Body of pancreas (tissue), 4 donors: ENCODE results near the gene PTPRM. TPM values are rescaled to one million over a fixed set of nuclear protein-coding genes. Genes with fewer than 3 reads are reported as not detected.

Source experiments
- ATAC-seq: fragments of 150-250 bp; one replicate; pipeline ENCODE4 v1.9.1; 2016
- DNase-seq, 4 donors: peaks; one replicate each; pipeline ENCODE4 v3.0.0-alpha.2; 2019
- H3K27ac ChIP-seq, 4 donors: fragments of 200-600 bp; sonication (generic); 1 replicate in 3 of 4; 2 replicates in 1 of 4; pipeline versions ENCODE4 v1.5.1 to v1.6.1; 2016 to 2019; ENCODE audit warnings: mild to moderate bottlenecking in 1 of 4, mixed read lengths in 1 of 4, moderate library complexity in 1 of 4
- H3K27me3 ChIP-seq, 2 donors: fragments of 200-600 bp; sonication (generic); one replicate each; pipeline ENCODE4 v1.6.0; 2016; ENCODE audit warnings: mild to moderate bottlenecking in 1 of 2
- H3K36me3 ChIP-seq, 2 donors: fragments of 200-600 bp; sonication (generic); replicated peaks in 1 of 2; 2 replicates each; pipeline ENCODE4 v1.5.1; 2016; ENCODE audit warnings: low read depth in 2 of 2; ENCODE audit not compliant: insufficient read depth in 1 of 2
- H3K4me1 ChIP-seq: fragments of 200-600 bp; sonication (generic); one replicate; pipeline ENCODE4 v1.6.0; 2016
- H3K4me3 ChIP-seq, 2 donors: fragments of 200-600 bp; sonication (generic); 1 replicate in 1 of 2; 2 replicates in 1 of 2; pipeline ENCODE4 v1.5.1; 2016 to 2019
- H3K9me3 ChIP-seq, 3 donors: fragments of 200-600 bp; sonication (generic); 1 replicate in 2 of 3; 2 replicates in 1 of 3; pipeline ENCODE4 v1.5.1; 2016
- CTCF ChIP-seq, 7 experiments: fragments of 450-650 bp in 4 of 7; fragments of 200-600 bp in 3 of 7; sonication (generic) in 3 of 7; IDR thresholded peaks; one replicate each; pipeline ENCODE4 v1.5.1; 2016 to 2019; ENCODE audit warnings: antibody characterized with exemption in 7 of 7
- POLR2A ChIP-seq, 3 donors: fragments of 450-650 bp; IDR thresholded peaks; one replicate each; pipeline ENCODE4 v1.6.1; 2016; ENCODE audit warnings: antibody characterized with exemption in 3 of 3, mild to moderate bottlenecking in 2 of 3
- WGBS, 2 donors: methylation state at CpG; one replicate each; pipeline ENCODE4 v1.1.5; 2017; 5-methylcytosine and 5-hydroxymethylcytosine counted together
- intact Hi-C: fragments of 100-400 bp; cut with DNase I; formaldehyde crosslinking; loops from one replicate; pipeline ENCODE4 v1.15.1; 2023
- total RNA-seq, 2 donors: library from RNA; depleted of rRNA; stranded (reverse); fragments of >200 nt; gene quantifications; one replicate each; pipeline ENCODE4 v1.1.0, GENCODE V29; 2016

Gene PTPRM
- total RNA-seq, 2 donors from 2014 or later, result 38.2 to 48.0 TPM

- Histone ChIP-seq H3K36me3 (no peaks in the 10 kb centered on the region), H3K27ac (no peak overlapping the region), H3K9me3 (no peaks in the 10 kb centered on the region), H3K4me1 (peaks cover 6% of the 10 kb centered on the region), H3K4me3 (no peak overlapping the region), H3K27me3 (no peaks in the 10 kb centered on the region)
- DNase-seq, result no peak
- WGBS, 2 donors, result 92 to 95% methylated on average over 5 of the region's 5 CpGs
- intact Hi-C loops, result no loop called here
- TF ChIP-seq POLR2A (IDR thresholded peaks at IDR 0.05), result no peak
- TF ChIP-seq CTCF (IDR thresholded peaks at IDR 0.05), result no peak
- no peak for ATAC-seq
Measured at GRCh38 chr18:8197499-8197898, 630.4 kb downstream of the PTPRM start.

GRCh38 chr18:8207996-8208395 lies 640.9 kb downstream of the PTPRM start:
- DNase-seq (no peak), ATAC-seq (no peak)
- Histone ChIP-seq H3K36me3 (no peaks in the 10 kb centered on the region), H3K27me3 (no peaks in the 10 kb centered on the region), H3K27ac (no peak overlapping the region), H3K9me3 (no peaks in the 10 kb centered on the region), H3K4me3 (no peak overlapping the region), H3K4me1 (no peaks in the 10 kb centered on the region)
- intact Hi-C loops, result no loop called here
- WGBS, 2 donors, result 89 to 97% methylated on average over 4 to 5 of the region's 5 CpGs
- TF ChIP-seq POLR2A (IDR thresholded peaks at IDR 0.05), result no peak
- TF ChIP-seq CTCF (IDR thresholded peaks at IDR 0.05), result no peak

GRCh38 chr18:8208716-8209115 lies 641.6 kb downstream of the PTPRM start:
- 73 to 79% methylated on average over 6 of the region's 6 CpGs for WGBS, 2 donors
- Histone ChIP-seq H3K36me3 (no peaks in the 10 kb centered on the region), H3K27me3 (no peaks in the 10 kb centered on the region), H3K27ac (no peak overlapping the region), H3K4me3 (no peak overlapping the region), H3K4me1 (no peaks in the 10 kb centered on the region), H3K9me3 (no peaks in the 10 kb centered on the region)
- TF ChIP-seq CTCF (IDR thresholded peaks at IDR 0.05) (no peak), POLR2A (IDR thresholded peaks at IDR 0.05) (no peak)
- DNase-seq (no peak), ATAC-seq (no peak)
- intact Hi-C loops, result no loop called here

GRCh38 chr18:8212896-8213780 lies 646.0 kb downstream of the PTPRM start:
- Histone ChIP-seq H3K27me3 (no peaks in the 10 kb centered on the region), H3K36me3 (no peaks in the 10 kb centered on the region), H3K27ac (no peak overlapping the region), H3K4me1 (no peaks in the 10 kb centered on the region), H3K4me3 (no peak overlapping the region), H3K9me3 (no peaks in the 10 kb centered on the region)
- TF ChIP-seq CTCF (IDR thresholded peaks at IDR 0.05) (no peak), POLR2A (IDR thresholded peaks at IDR 0.05) (no peak)
- no peak for DNase-seq
- WGBS, 2 donors, result 55 to 66% methylated on average over 8 of the region's 8 CpGs
- intact Hi-C loops, result no loop called here
- ATAC-seq, result no peak

- Histone ChIP-seq H3K27ac (no peak overlapping the region), H3K4me3 (no peak overlapping the region), H3K4me1 (no peaks in the 10 kb centered on the region), H3K36me3 (no peaks in the 10 kb centered on the region), H3K27me3 (no peaks in the 10 kb centered on the region), H3K9me3 (no peaks in the 10 kb centered on the region)
- 94% methylated on average over 2 of the region's 2 CpGs for WGBS, 2 donors
- intact Hi-C loops, result no loop called here
- DNase-seq (no peak), ATAC-seq (no peak)
- no peak for TF ChIP-seq CTCF (IDR thresholded peaks at IDR 0.05)
Measured at GRCh38 chr18:8215741-8216140, 648.6 kb downstream of the PTPRM start.
